Putamen (tissue), 1 donor: ENCODE measurements around the gene RBMS2.

Experiments used
- DNase-seq: peaks from one replicate; pipeline ENCODE4 v3.0.0-alpha.2; 2016; ENCODE audit warnings: low spot score

RBMS2 gene

GRCh38 chr12:56581418-56582145, 60.0 kb downstream of the RBMS2 start:
- no peak for DNase-seq

GRCh38 chr12:56585098-56585497, 63.5 kb downstream of the RBMS2 start:
- no peak for DNase-seq

GRCh38 chr12:56589783-56590182, 68.2 kb downstream of the RBMS2 start:
- no peak for DNase-seq

- DNase-seq = no peak
These were observed 68.7 kb downstream of the RBMS2 start for GRCh38 chr12:56590237-56590830.

- DNase-seq = no peak
These were observed 69.5 kb downstream of the RBMS2 start for GRCh38 chr12:56591126-56591525.

GRCh38 chr12:56591961-56592360, 70.3 kb downstream of the RBMS2 start:
- no peak for DNase-seq

GRCh38 chr12:56593909-56594621, 72.4 kb downstream of the RBMS2 start:
- DNase-seq = peak; percentile 32

GRCh38 chr12:56596815-56597214, 75.2 kb downstream of the RBMS2 start:
- DNase-seq = no peak

- DNase-seq = no peak
These were observed 77.4 kb downstream of the RBMS2 start for GRCh38 chr12:56599041-56599440.

- DNase-seq = no peak
These were observed 78.2 kb downstream of the RBMS2 start for GRCh38 chr12:56599797-56600196.

GRCh38 chr12:56600753-56601152, 79.1 kb downstream of the RBMS2 start:
- DNase-seq = no peak

GRCh38 chr12:56601503-56601902, 79.9 kb downstream of the RBMS2 start:
- no peak for DNase-seq

GRCh38 chr12:56602239-56602638, 80.6 kb downstream of the RBMS2 start:
- DNase-seq = no peak

- no peak for DNase-seq
These were observed 82.7 kb downstream of the RBMS2 start for GRCh38 chr12:56604355-56604754.

- peak; percentile 39 for DNase-seq
These were observed 93.0 kb downstream of the RBMS2 start for GRCh38 chr12:56614627-56615026.

GRCh38 chr12:56616244-56616643, 94.6 kb downstream of the RBMS2 start:
- DNase-seq = no peak

- no peak for DNase-seq
These were observed 95.3 kb downstream of the RBMS2 start for GRCh38 chr12:56616925-56617324.

- DNase-seq = no peak
These were observed 100.9 kb downstream of the RBMS2 start for GRCh38 chr12:56622535-56622934.

GRCh38 chr12:56626701-56627100, 105.1 kb downstream of the RBMS2 start:
- DNase-seq = no peak

GRCh38 chr12:56628671-56629458, 107.2 kb downstream of the RBMS2 start:
- DNase-seq = peak; percentile 45

- no peak for DNase-seq
These were observed 108.0 kb downstream of the RBMS2 start for GRCh38 chr12:56629459-56630179.

- DNase-seq = peak; percentile 92
These were observed 108.6 kb downstream of the RBMS2 start, which contains the start of gene BAZ2A for GRCh38 chr12:56630180-56630632. Gene BAZ2A, minus strand, starts transcription at chr12:56630326. Its CDS starts 12,796 bp downstream, at chr12:56617530.
